NB4 (cell line): ENCODE measurements around the gene VRK3.

Experiments used
- CTCF ChIP-seq: IDR thresholded peaks from one replicate; pipeline ENCODE4 v1.5.1; 2012; ENCODE audit warnings: low read depth, low read length
- POLR2A ChIP-seq: IDR thresholded peaks from 2 replicates; pipeline ENCODE4 v1.6.1; 2011; ENCODE audit warnings: mild to moderate bottlenecking; ENCODE audit not compliant: insufficient read length; ENCODE audit errors: extremely low read depth

- TF ChIP-seq CTCF (no peak), POLR2A (peak; percentile 85)
Measured at GRCh38 chr19:50025022-50025793, at the start of gene VRK3.
